SK-N-SH (cell line): Measurements from ENCODE around the gene UBTD1. TPM values are rescaled to one million over a fixed set of nuclear protein-coding genes. Genes with fewer than 3 reads are reported as not detected.

Experiments
- CTCF ChIA-PET: fragments of 300-600, 350-600 bp; formaldehyde crosslinking; extraction: SDS; loops from one replicate; lab custom pipeline; 2021; lab: Yijun Ruan, JAX
- POLR2A ChIA-PET: fragments of 350-600 bp; sonication (Branson Sonifier 250); formaldehyde crosslinking; extraction: SDS; loops from one replicate; lab custom pipeline; 2020; ENCODE audit warnings: antibody characterized with exemption, inconsistent platforms; lab: Yijun Ruan, JAX
- DNase-seq: peaks from one replicate; pipeline ENCODE4 v3.0.0; 2012
- H2AFZ ChIP-seq: fragments of 200-600 bp; sonication (generic); 2 replicates; pipeline ENCODE4 v1.8.1; 2016; ENCODE audit warnings: antibody characterized with exemption, mild to moderate bottlenecking, low read depth
- H3F3A ChIP-seq: fragments of 200-600 bp; sonication (generic); replicated peaks from 2 replicates; pipeline ENCODE3; 2016; ENCODE audit warnings: antibody characterized with exemption, mild to moderate bottlenecking; ENCODE audit not compliant: insufficient read depth
- H3K27ac ChIP-seq, 2 experiments: fragments of 200-500 bp in 1 of 2; fragments of 200-600 bp in 1 of 2; sonication (Bioruptor generic) in 1 of 2; sonication (generic), shearing (Covaris generic) in 1 of 2; 2 replicates each; pipeline versions ENCODE4 v1.5.1 to v1.6.1; 2014 to 2016; ENCODE audit warnings: low read depth in 2 of 2, inconsistent platforms in 1 of 2, low read length in 1 of 2, mild to moderate bottlenecking in 1 of 2, mixed read lengths in 1 of 2
- H3K27me3 ChIP-seq: fragments of 200-600 bp; sonication (generic), shearing (Covaris generic); 2 replicates; pipeline ENCODE4 v1.6.1; 2016; ENCODE audit warnings: mixed run types; ENCODE audit not compliant: insufficient read depth
- H3K36me3 ChIP-seq, 2 experiments: fragments of 200-500 bp in 1 of 2; fragments of 200-600 bp in 1 of 2; sonication (Bioruptor generic) in 1 of 2; sonication (generic) in 1 of 2; replicated peaks in 1 of 2; 2 replicates each; pipeline versions ENCODE3 to v1.5.1; 2014 to 2016; ENCODE audit warnings: low read length in 1 of 2, mild to moderate bottlenecking in 1 of 2; ENCODE audit not compliant: insufficient read depth in 2 of 2, control insufficient read depth in 1 of 2
- H3K4me1 ChIP-seq, 2 experiments: fragments of 200-500 bp in 1 of 2; fragments of 200-600 bp in 1 of 2; sonication (Bioruptor generic) in 1 of 2; sonication (generic), shearing (Covaris generic) in 1 of 2; 2 replicates each; pipeline versions ENCODE4 v1.5.1 to v1.6.1; 2014 to 2016; ENCODE audit warnings: low read depth in 1 of 2, low read length in 1 of 2, mixed run types in 1 of 2; ENCODE audit not compliant: insufficient read depth in 2 of 2, control insufficient read depth in 1 of 2
- H3K4me2 ChIP-seq: fragments of 200-600 bp; sonication (generic), shearing (Covaris generic); 2 replicates; pipeline ENCODE4 v1.6.1; 2017; ENCODE audit warnings: mixed run types
- H3K4me3 ChIP-seq, 2 experiments: fragments of 200-500 bp in 1 of 2; fragments of 200-600 bp in 1 of 2; sonication (Bioruptor generic) in 1 of 2; sonication (generic), shearing (Covaris generic) in 1 of 2; 2 replicates each; pipeline versions ENCODE4 v1.5.1 to v1.8.1; 2014 to 2016; ENCODE audit warnings: low read depth in 2 of 2, inconsistent platforms in 1 of 2, low read length in 1 of 2, mild to moderate bottlenecking in 1 of 2, mixed read lengths in 1 of 2, moderate library complexity in 1 of 2
- H3K79me2 ChIP-seq: fragments of 200-600 bp; sonication (generic); 2 replicates; pipeline ENCODE4 v1.8.1; 2017; ENCODE audit warnings: mild to moderate bottlenecking; ENCODE audit not compliant: insufficient read depth
- H3K9ac ChIP-seq: fragments of 200-600 bp; sonication (generic); 2 replicates; pipeline ENCODE4 v1.6.1; 2017; ENCODE audit warnings: mixed run types
- H3K9me2 ChIP-seq: fragments of 200-600 bp; sonication (generic); 2 replicates; pipeline ENCODE4 v1.6.1; 2017; ENCODE audit warnings: mixed run types
- H3K9me3 ChIP-seq: fragments of 200-600 bp; sonication (generic); 2 replicates; pipeline ENCODE4 v1.6.1; 2017; ENCODE audit warnings: mixed run types, mild to moderate bottlenecking, moderate library complexity
- H4K20me1 ChIP-seq: fragments of 200-600 bp; sonication (generic); 2 replicates; pipeline ENCODE4 v1.6.1; 2017; ENCODE audit warnings: mild to moderate bottlenecking, mixed run types; ENCODE audit not compliant: insufficient read depth
- CTCF ChIP-seq: fragments of 200-600 bp; sonication (generic); IDR thresholded peaks from 2 replicates; pipeline ENCODE4 v1.6.1; 2017; ENCODE audit warnings: antibody characterized with exemption, mild to moderate bottlenecking, moderate library complexity
- EP300 ChIP-seq, 2 experiments: IDR thresholded peaks; 2 replicates each; pipeline versions ENCODE4 v1.4.0 to v1.6.1; 2012; ENCODE audit warnings: borderline replicate concordance in 1 of 2, low read depth in 1 of 2, low read length in 1 of 2
- EZH2phosphoT487 ChIP-seq: fragments of 200-600 bp; sonication (generic); IDR thresholded peaks from 2 replicates; pipeline ENCODE4 v1.6.1; 2017; ENCODE audit warnings: low read depth, mixed run types, mild to moderate bottlenecking, antibody characterized with exemption, moderate library complexity, borderline replicate concordance
- FOSL2 ChIP-seq: IDR thresholded peaks from 2 replicates; pipeline ENCODE4 v1.4.0; 2012; ENCODE audit warnings: low read depth, mild to moderate bottlenecking, moderate library complexity, borderline replicate concordance
- FOXJ3 ChIP-seq: sonication (generic); formaldehyde crosslinking; IDR thresholded peaks from 2 replicates; pipeline ENCODE4 v1.5.1; 2020; ENCODE audit warnings: mild to moderate bottlenecking, missing genetic modification reagents
- FOXM1 ChIP-seq: IDR thresholded peaks from 2 replicates; pipeline ENCODE4 v1.4.0; 2012; ENCODE audit warnings: low read depth, mild to moderate bottlenecking
- GABPA ChIP-seq: IDR thresholded peaks from 2 replicates; pipeline ENCODE4 v1.4.0; 2012; ENCODE audit warnings: low read depth, mild to moderate bottlenecking
- GATA2 ChIP-seq: sonication (generic); formaldehyde crosslinking; IDR thresholded peaks from 2 replicates; pipeline ENCODE4 v1.5.0; 2020; ENCODE audit warnings: mild to moderate bottlenecking, missing genetic modification reagents
- IRF3 ChIP-seq: fragments of 150-350 bp; IDR thresholded peaks from 2 replicates; pipeline ENCODE4 v1.6.1; 2016; ENCODE audit warnings: mild to moderate bottlenecking, low read depth, low read length
- JUND ChIP-seq: IDR thresholded peaks from 2 replicates; pipeline ENCODE4 v1.4.0; 2012
- MXI1 ChIP-seq: IDR thresholded peaks from 2 replicates; pipeline ENCODE4 v1.6.1; 2012; ENCODE audit warnings: mild to moderate bottlenecking, low read depth, low read length, improper control_type of control experiment
- NFIC ChIP-seq: IDR thresholded peaks from 2 replicates; pipeline ENCODE4 v1.4.0; 2012; ENCODE audit warnings: borderline replicate concordance
- RAD21 ChIP-seq: IDR thresholded peaks from 2 replicates; pipeline ENCODE4 v1.6.1; 2012; ENCODE audit warnings: mild to moderate bottlenecking, low read length
- RCOR1 ChIP-seq: fragments of 150-350 bp; IDR thresholded peaks from 2 replicates; pipeline ENCODE4 v1.6.1; 2017; ENCODE audit warnings: antibody characterized with exemption, low read length
- RFX5 ChIP-seq: IDR thresholded peaks from 2 replicates; pipeline ENCODE4 v1.6.1; 2012; ENCODE audit warnings: mild to moderate bottlenecking, improper control_type of control experiment, low read length
- SIN3A ChIP-seq: IDR thresholded peaks from 2 replicates; pipeline ENCODE4 v1.6.1; 2012; ENCODE audit warnings: low read depth, mild to moderate bottlenecking, low read length, moderate library complexity, borderline replicate concordance
- SMC3 ChIP-seq: IDR thresholded peaks from 2 replicates; pipeline ENCODE4 v1.6.1; 2012; ENCODE audit warnings: low read depth, low read length, improper control_type of control experiment
- TCF12 ChIP-seq: IDR thresholded peaks from 2 replicates; pipeline ENCODE4 v1.4.0; 2012
- TEAD4 ChIP-seq: IDR thresholded peaks from 2 replicates; pipeline ENCODE4 v1.4.0; 2012; ENCODE audit warnings: mild to moderate bottlenecking, borderline replicate concordance; ENCODE audit not compliant: insufficient read depth
- USF2 ChIP-seq: fragments of 150-350 bp; IDR thresholded peaks from 2 replicates; pipeline ENCODE4 v1.6.1; 2017; ENCODE audit warnings: antibody characterized with exemption, low read length, low read depth, borderline replicate concordance
- ZBTB33 ChIP-seq: IDR thresholded peaks from 2 replicates; pipeline ENCODE4 v1.4.0; 2012; ENCODE audit warnings: low read depth, borderline replicate concordance
- WGBS: methylation state at CpG from one replicate; pipeline ENCODE4 v1.1.6; 2017; ENCODE audit warnings: low lambda C conversion rate; 5-methylcytosine and 5-hydroxymethylcytosine counted together
- polyA plus RNA-seq, 3 experiments: library from polyadenylated mRNA; depleted of rRNA; stranded (reverse); fragments of >200 nt; gene quantifications; 2 replicates each; pipeline ENCODE4 v1.2.3, GENCODE V29; 2012
- TF ChIP-seq, protein P1 (sequence below): IDR thresholded peaks from 2 replicates; pipeline ENCODE4; 2012

UBTD1 gene
- polyA plus RNA-seq, 1 of the 3 experiments (the other 2 are of a cell fraction) = 38.8 TPM

DNA sequence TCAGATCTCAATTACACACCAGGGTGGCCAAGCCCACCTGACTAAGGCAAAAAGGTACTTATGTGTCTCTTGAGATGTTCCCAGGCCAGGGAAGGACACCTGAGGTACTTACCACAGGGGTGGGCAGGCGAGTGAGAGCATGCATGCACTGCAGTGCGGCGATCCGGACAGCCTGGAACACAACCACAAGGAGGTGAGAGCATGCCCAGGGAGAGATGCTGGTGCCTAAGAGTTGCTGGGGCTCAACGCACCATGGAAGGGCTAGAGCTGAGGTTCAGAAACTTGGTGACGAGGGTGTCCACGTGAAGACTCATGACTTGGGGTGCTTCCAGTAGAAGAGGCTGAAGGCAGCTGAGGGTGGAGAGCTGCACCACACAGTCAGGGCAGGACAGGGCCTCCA is 39.6 kb upstream of the UBTD1 start:
- Histone ChIP-seq H2AFZ (no peak overlapping the region), H3K79me2 (peaks cover 13% of the 10 kb centered on the region; the same call in 1 of the 2 replicates), H3K36me3 (peaks cover 65 to 84% of the 10 kb centered on the region in 2 experiments), H3K9ac (no peak overlapping the region), H3K9me2 (no peaks in the 10 kb centered on the region), H3K4me1 (no peaks in the 10 kb centered on the region; a peak in 1 of 4 replicates), H3K9me3 (no peaks in the 10 kb centered on the region), H3K4me3 (no peak overlapping the region), H3F3A (peaks cover 14% of the 10 kb centered on the region), H3K4me2 (no peak overlapping the region), H3K27ac (no peak overlapping the region), H4K20me1 (0 out of 2 replicates have a peak, but pooled peaks cover 6% of the 10 kb centered on the region), H3K27me3 (no peaks in the 10 kb centered on the region)
- TF ChIP-seq TCF12 (no peak), ZBTB33 (no peak), NFIC (no peak), RFX5 (no peak), SIN3A (no peak), RCOR1 (no peak), FOXM1 (no peak), SMC3 (no peak), GATA2 (CRISPR knock-in tag) (no peak), USF2 (no peak), TEAD4 (no peak), CTCF (no peak)
- ChIA-PET POLR2A (interaction anchor here (0.6 to 1.1 kb wide), 2 partner anchors 22 to 91 kb away, joined by 3 read pairs; no protein-coding TSS in a partner anchor), CTCF (interaction anchor here (1.0 to 1.2 kb wide), 2 partner anchors 13 to 95 kb away, joined by 4 to 5 read pairs; no protein-coding TSS in a partner anchor)
- 96% methylated on average over 7 of the region's 7 CpGs for WGBS
- DNase-seq = no peak

DNA sequence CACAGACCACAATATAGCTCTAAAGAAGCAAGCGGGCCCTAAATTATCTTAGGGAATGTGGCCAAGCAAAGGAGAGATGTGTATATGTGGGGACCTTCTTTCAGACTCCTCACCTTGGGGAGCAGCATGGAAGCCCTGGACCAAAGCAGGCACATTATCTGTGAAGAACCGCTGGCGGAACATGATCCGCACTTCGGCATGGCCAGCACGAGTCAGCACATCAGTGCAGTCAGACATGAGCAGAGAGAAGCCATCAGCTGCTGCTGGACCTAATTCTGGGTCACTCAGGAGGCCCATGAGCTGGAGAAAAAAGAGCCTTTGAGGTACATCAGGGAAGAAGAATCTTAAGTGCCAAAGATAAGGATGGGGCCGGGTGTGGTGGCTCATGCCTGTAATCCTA is 38.8 kb upstream of the UBTD1 start:
- H3K79me2 ChIP-seq = peaks cover 8% of the 10 kb centered on the region; the same call in 1 of the 2 replicates
- no peaks in the 10 kb centered on the region; a peak in 1 of 4 replicates for H3K4me1 ChIP-seq
- CTCF ChIA-PET = interaction anchor here (0.5 to 8.7 kb wide), 5 partner anchors 13 to 94 kb away, joined by 3 to 132 read pairs (median 4); no protein-coding TSS in a partner anchor
- H3K27ac ChIP-seq = no peak overlapping the region
- no peak for DNase-seq
- H3K4me2 ChIP-seq = no peak overlapping the region
- H2AFZ ChIP-seq = no peak overlapping the region
- peaks cover 17% of the 10 kb centered on the region for H3F3A ChIP-seq
- peaks cover 64 to 82% of the 10 kb centered on the region in 2 experiments for H3K36me3 ChIP-seq
- H3K9me2 ChIP-seq = no peaks in the 10 kb centered on the region
- WGBS = 94% methylated on average over 2 of the region's 7 CpGs
- no peak overlapping the region for H3K9ac ChIP-seq
- 0 out of 2 replicates have a peak, but pooled peaks cover 7% of the 10 kb centered on the region for H4K20me1 ChIP-seq
- H3K9me3 ChIP-seq = no peaks in the 10 kb centered on the region
- H3K4me3 ChIP-seq = no peak overlapping the region
- POLR2A ChIA-PET = interaction anchor here (1.1 kb wide), 1 partner anchor 90 kb away, joined by 3 read pairs; no protein-coding TSS in a partner anchor
- no peaks in the 10 kb centered on the region for H3K27me3 ChIP-seq
- no peak for TF ChIP-seq JUND
- no peak for TF ChIP-seq GABPA
- no peak for TF ChIP-seq TEAD4
- TF ChIP-seq, protein P1, sequence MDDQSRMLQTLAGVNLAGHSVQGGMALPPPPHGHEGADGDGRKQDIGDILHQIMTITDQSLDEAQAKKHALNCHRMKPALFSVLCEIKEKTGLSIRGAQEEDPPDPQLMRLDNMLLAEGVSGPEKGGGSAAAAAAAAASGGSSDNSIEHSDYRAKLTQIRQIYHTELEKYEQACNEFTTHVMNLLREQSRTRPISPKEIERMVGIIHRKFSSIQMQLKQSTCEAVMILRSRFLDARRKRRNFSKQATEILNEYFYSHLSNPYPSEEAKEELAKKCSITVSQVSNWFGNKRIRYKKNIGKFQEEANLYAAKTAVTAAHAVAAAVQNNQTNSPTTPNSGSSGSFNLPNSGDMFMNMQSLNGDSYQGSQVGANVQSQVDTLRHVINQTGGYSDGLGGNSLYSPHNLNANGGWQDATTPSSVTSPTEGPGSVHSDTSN = no peak
- no peak for TF ChIP-seq EP300 (IDR thresholded peaks at IDR 0.05; ENCODE audit: borderline replicate concordance in 1 of 2, low read depth in 1 of 2, low read length in 1 of 2)
- no peak for TF ChIP-seq EZH2phosphoT487
- no peak for TF ChIP-seq MXI1
- no peak for TF ChIP-seq FOSL2
- TF ChIP-seq RAD21 = no peak
- no peak for TF ChIP-seq SIN3A
- TF ChIP-seq FOXJ3 (CRISPR knock-in tag) = no peak
- no peak for TF ChIP-seq SMC3
- no peak for TF ChIP-seq IRF3
